22Rv1 (cell line): Measurements from ENCODE around the gene DCUN1D3.

Experiments
- H3K27ac ChIP-seq: fragments of 450-650 bp; 2 replicates; pipeline ENCODE4 v1.5.1; 2017
- ZFX ChIP-seq: fragments of 450-650 bp; IDR thresholded peaks from 2 replicates; pipeline ENCODE4 v1.6.1; 2017; ENCODE audit warnings: antibody characterized with exemption, borderline replicate concordance
- TF ChIP-seq, protein P1 (sequence below): fragments of 450-650 bp; IDR thresholded peaks from 2 replicates; pipeline ENCODE4 v1.5.1; 2017; ENCODE audit warnings: mild to moderate bottlenecking

Gene DCUN1D3

DNA sequence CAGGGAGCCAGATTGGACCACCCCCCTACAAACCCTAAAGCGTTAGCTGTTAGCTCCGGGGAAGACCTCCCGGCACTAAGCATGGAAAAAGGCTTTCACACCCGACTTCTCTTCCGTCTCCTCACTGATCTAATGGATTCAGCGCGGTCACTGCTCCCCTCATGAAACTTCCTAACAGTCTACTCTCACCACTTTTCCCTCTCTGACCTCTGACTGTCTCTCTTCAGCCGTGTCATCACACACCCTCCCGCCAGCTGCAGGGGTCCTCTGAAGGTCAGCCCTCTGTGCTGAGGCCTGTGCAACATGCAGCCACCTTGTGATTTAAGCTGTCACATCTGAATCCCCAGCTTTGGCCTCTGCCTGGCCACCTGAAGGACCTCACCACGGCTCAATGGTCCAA is 16.1 kb upstream of the DCUN1D3 start:
- TF ChIP-seq, protein P1, sequence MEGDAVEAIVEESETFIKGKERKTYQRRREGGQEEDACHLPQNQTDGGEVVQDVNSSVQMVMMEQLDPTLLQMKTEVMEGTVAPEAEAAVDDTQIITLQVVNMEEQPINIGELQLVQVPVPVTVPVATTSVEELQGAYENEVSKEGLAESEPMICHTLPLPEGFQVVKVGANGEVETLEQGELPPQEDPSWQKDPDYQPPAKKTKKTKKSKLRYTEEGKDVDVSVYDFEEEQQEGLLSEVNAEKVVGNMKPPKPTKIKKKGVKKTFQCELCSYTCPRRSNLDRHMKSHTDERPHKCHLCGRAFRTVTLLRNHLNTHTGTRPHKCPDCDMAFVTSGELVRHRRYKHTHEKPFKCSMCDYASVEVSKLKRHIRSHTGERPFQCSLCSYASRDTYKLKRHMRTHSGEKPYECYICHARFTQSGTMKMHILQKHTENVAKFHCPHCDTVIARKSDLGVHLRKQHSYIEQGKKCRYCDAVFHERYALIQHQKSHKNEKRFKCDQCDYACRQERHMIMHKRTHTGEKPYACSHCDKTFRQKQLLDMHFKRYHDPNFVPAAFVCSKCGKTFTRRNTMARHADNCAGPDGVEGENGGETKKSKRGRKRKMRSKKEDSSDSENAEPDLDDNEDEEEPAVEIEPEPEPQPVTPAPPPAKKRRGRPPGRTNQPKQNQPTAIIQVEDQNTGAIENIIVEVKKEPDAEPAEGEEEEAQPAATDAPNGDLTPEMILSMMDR = no peak
- no peak for TF ChIP-seq ZFX
- H3K27ac ChIP-seq = no peak overlapping the region

DNA sequence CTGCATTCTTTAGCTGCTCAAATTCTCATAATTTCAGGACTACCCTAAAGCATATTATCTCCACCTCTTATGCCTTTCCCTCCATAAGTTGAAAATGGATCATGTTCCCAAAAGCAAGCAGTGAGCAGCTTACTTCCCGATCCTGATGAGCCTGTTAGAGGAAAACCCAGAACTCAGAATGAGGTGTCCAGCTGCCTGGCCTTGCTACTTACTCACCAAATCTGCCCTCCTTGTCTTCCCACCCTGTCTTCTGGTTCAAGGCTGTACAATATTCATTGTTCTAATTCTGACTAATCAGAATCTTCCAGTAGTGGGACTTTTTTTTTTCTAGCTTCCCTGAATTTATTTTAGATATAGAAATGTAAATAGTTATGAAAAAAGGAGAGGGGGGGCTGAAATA is 11.2 kb upstream of the DCUN1D3 start:
- TF ChIP-seq, protein P1 = no peak
- no peak for TF ChIP-seq ZFX
- H3K27ac ChIP-seq = no peak overlapping the region

DNA sequence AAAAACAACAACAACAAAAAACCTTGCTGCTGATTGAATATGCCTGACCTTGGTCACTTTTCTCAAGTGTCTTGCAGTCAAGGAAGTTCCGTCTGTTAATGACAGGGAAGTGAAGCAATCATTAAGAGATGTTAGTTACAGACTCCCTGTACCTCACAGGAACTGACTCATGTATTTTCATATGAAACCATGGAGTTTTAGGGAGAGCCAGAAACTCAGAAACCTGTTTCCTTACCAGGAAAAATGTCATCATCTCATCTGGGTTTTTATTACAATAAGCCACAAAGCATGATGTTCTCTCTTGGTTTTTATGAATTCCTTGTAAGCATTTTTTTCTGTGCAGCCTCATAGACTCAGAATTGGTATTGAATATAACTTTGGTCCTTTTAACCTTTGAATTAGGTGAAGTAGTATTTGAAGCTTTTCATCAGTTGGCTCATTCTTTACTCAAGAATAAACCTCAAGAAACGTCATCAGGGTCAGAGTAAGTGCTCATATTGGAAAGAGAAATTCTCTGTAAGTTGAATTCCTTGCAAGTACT is 10.7 kb upstream of the DCUN1D3 start:
- H3K27ac ChIP-seq = no peak overlapping the region
- TF ChIP-seq, protein P1 = no peak

DNA sequence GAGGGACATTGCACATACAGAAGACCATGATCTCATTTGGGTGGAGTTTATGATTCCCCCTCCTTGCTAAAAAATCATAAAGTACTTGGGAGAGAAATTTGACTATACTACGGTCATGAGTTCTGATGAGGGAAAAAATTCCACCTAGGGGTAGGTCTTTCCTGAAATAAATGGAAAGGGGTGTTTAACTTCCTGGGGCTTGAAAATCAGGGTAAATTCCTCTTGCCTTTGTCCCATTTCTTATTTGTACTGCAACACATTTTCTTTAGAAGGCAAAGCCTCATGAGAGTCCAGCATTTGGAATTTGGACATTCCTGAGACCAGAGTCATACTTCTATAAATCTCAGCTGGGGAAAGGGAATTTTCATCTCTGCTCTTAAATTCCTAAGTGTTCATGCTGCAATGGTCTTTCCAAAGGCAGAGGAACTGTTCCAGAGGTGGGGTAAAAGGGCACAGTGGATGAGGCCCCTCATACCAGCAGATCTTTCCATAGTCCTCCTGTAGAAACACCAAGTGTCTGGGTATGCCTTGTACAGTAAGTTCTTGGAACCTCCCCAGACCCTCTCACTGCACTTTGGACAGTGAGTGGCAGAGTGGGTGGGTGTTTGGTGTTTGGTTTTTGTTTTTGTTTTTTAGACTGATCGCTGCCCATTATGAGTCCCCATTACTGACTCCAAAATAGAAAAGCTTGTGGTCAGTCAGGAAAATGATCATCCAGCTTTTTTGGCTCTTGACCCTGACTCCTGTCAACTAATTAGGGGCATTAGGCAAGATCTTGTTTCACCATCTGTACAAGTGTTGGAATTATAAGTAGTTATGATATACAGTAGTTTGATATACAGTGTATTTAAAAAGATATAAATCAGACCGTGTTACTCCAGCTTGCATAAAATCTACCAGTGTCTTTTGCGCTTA is 6.4 kb upstream of the DCUN1D3 start:
- TF ChIP-seq ZFX = no peak
- TF ChIP-seq, protein P1 = no peak
- H3K27ac ChIP-seq = no peak overlapping the region

DNA sequence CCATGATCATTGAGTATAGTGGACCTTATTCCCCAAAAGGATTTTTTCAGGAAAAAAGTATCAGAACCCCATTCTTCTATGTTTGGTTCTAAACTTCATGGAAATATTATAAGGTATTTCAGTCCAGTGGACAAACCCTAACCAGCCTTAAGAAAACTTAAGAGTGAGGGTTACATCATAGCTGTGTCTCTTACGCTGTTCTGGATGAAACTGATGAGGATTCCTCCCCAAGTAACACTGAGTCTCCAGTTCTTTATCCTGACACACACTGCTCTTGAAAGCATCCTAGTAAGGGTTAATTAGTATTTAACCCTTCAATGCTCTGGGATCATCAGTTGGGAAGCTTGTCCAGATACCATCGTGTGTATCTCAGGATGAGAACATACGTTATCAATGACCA is 5.4 kb upstream of the DCUN1D3 start:
- no peak overlapping the region for H3K27ac ChIP-seq
- TF ChIP-seq ZFX = no peak

DNA sequence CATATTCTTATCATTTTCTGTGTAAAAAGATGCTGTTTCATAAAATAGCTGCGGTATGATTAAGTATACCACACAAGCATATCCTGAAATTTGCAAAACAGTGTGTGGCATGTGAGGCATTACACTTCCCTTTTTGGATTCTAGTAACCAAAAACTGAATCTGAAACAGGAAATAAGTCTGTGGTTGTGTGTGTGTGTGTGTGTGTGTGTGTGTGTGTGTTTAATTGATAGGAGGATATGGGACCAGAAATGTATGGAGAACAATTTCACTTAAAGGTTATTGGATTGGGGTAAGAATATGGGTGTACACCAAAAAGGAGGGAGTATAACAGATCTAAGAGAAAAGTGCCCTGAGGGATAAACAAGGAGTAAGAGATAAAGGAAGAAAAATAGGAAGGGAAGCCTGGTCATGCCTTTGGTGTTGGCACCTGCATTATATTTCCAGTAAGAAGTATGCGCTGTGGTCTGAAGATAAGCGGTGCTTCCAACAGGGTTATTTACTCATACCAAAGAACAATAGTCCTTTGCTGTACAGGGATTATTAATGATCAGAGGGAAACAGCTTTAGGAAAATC is 4.4 kb upstream of the DCUN1D3 start:
- TF ChIP-seq ZFX = no peak
- TF ChIP-seq, protein P1 = no peak
- no peak overlapping the region for H3K27ac ChIP-seq

DNA sequence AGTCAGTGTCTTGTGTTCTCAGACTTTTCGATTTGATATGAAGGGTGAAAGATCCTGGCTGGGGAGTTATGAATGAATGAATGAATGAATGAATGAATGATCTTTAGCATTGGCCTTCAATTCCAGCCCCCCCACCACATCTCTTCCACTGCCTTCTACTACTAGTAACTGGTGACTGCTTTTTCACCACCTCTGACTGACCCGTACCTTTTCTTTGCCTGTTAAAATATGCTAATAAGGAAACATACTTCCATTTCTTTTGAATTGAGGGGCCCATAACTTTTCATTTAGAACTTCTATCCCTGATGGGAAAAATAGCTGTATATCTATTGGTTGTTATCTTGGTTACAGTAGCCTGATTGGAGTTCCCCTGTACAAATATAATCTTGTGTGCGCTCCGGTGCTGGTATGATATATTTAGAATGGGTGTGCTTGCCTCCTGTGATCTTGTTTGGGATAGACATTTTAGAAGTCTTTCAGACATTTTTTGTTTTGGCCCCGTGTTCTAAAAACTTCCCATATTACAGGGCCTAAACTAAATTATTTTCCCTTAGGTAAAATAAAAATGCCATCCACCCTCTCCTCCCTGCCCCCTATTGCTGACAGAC is 3.8 kb upstream of the DCUN1D3 start:
- no peak overlapping the region for H3K27ac ChIP-seq
- TF ChIP-seq ZFX = no peak
- TF ChIP-seq, protein P1 = no peak
